Kidney (tissue), 14 donors: ENCODE results near the gene EDNRA. TPM values are rescaled to one million over a fixed set of nuclear protein-coding genes. Genes with fewer than 3 reads are reported as not detected.

Experiments used
- DNase-seq, 5 donors: peaks; one replicate each; pipeline ENCODE4 v3.0.0-alpha.2; 2013 to 2020
- FAIRE-seq: peaks from 2 replicates; lab custom pipeline; 2012; peaks lifted over from hg19 to GRCh38; lab: Jason Lieb, UNC
- H3K27ac ChIP-seq, 2 donors: one replicate each; pipeline ENCODE4 v1.7.0; 2013; ENCODE audit warnings: low read depth in 2 of 2, low read length in 2 of 2, inconsistent platforms in 1 of 2
- H3K27me3 ChIP-seq: one replicate; pipeline ENCODE4 v1.7.1; 2013; ENCODE audit warnings: low read length, inconsistent platforms; ENCODE audit not compliant: control insufficient read depth, insufficient read depth
- H3K36me3 ChIP-seq, 3 donors: one replicate each; pipeline versions ENCODE4 v1.7.0 to v1.7.1; 2013; ENCODE audit warnings: low read length in 3 of 3, control low read depth in 1 of 3, inconsistent platforms in 1 of 3; ENCODE audit not compliant: insufficient read depth in 3 of 3, control insufficient read depth in 2 of 3
- H3K4me1 ChIP-seq, 3 donors: one replicate each; pipeline versions ENCODE4 v1.7.0 to v1.7.1; 2013; ENCODE audit warnings: low read length in 3 of 3, inconsistent platforms in 1 of 3, low read depth in 1 of 3; ENCODE audit not compliant: control insufficient read depth in 2 of 3, insufficient read depth in 2 of 3
- H3K4me3 ChIP-seq, 3 donors: one replicate each; pipeline versions ENCODE4 v1.7.0 to v1.8.1; 2013; ENCODE audit warnings: low read length in 3 of 3, control low read depth in 1 of 3, inconsistent platforms in 1 of 3
- H3K9ac ChIP-seq, 3 donors: one replicate each; pipeline versions ENCODE4 v1.7.0 to v1.7.1; 2013; ENCODE audit warnings: low read length in 3 of 3, control low read depth in 1 of 3, inconsistent platforms in 1 of 3
- H3K9me3 ChIP-seq, 3 donors: one replicate each; pipeline versions ENCODE4 v1.7.0 to v1.7.1; 2013; ENCODE audit warnings: low read length in 3 of 3, control low read depth in 1 of 3, inconsistent platforms in 1 of 3; ENCODE audit not compliant: control insufficient read depth in 2 of 3, insufficient read depth in 1 of 3
- intact Hi-C: fragments of 100-400 bp; cut with DNase I; formaldehyde crosslinking; loops from one replicate; pipeline ENCODE4 v1.11.1; 2022
- polyA plus RNA-seq: library from polyadenylated mRNA; stranded (reverse); fragments of 350-450 nt; fragmentation: Illumina TruSeq; extraction: RNeasy Lipid Tissue Mini Kit (QIAGEN cat#74804); gene quantifications from one replicate; pipeline ENCODE4 v1.2.3, GENCODE V29; 2014; ENCODE audit warnings: low read depth, low replicate concordance; ENCODE audit not compliant: insufficient read depth
- total RNA-seq: library from RNA; stranded (reverse); fragmentation: NEBNext Ultra II Directional; extraction: Animal tissue kit (Norgen Biotek cat#: 25700); gene quantifications from one replicate; pipeline ENCODE4 v1.2.1, GENCODE V29; 2021
- TF ChIP-seq, protein P1 (sequence below): IDR thresholded peaks from 3 replicates; pipeline ENCODE4 v1.5.1; 2012; ENCODE audit warnings: mild to moderate bottlenecking, moderate library complexity, borderline replicate concordance; ENCODE audit not compliant: insufficient read depth; ENCODE audit errors: extremely low read depth
- donor health status: control.
- donor health status: control.
- donor health status: control.
- donor health status: control.
- donor health status: control.
- donor health status: DM: yes; HTN: yes; CAD: no.
- donor health status: Normal renal cell carcinoma (clear cell type).

The EDNRA gene
- total and polyA plus RNA-seq, 2 donors from 2014 or later = 3.2 to 8.1 TPM

DNA sequence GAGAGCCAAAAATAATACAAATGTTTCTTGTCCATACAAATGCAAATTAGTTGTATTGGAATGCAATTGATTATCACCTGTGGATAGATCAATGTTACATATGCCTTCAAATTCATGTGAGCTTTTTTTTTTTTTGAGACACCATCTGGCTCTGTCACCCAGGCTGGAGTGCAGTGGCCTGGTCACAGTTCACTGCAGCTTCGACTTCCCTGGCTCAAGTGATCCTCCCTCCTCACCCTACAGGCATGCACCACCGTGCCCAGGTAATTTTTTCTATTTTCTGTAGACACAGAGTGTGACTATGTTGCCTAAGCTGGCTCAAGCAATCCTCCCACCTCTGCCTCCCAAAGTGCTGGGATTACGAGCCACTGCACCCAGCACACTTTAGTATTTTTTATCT, 97.7 kb downstream of the EDNRA start:
- Histone ChIP-seq H3K36me3 (no peaks in the 10 kb centered on the region), H3K27ac (no peak overlapping the region), H3K27me3 (no peaks in the 10 kb centered on the region), H3K9ac (no peak overlapping the region), H3K4me1 (no peaks in the 10 kb centered on the region), H3K4me3 (no peak overlapping the region), H3K9me3 (no peaks in the 10 kb centered on the region)
- TF ChIP-seq, protein P1, sequence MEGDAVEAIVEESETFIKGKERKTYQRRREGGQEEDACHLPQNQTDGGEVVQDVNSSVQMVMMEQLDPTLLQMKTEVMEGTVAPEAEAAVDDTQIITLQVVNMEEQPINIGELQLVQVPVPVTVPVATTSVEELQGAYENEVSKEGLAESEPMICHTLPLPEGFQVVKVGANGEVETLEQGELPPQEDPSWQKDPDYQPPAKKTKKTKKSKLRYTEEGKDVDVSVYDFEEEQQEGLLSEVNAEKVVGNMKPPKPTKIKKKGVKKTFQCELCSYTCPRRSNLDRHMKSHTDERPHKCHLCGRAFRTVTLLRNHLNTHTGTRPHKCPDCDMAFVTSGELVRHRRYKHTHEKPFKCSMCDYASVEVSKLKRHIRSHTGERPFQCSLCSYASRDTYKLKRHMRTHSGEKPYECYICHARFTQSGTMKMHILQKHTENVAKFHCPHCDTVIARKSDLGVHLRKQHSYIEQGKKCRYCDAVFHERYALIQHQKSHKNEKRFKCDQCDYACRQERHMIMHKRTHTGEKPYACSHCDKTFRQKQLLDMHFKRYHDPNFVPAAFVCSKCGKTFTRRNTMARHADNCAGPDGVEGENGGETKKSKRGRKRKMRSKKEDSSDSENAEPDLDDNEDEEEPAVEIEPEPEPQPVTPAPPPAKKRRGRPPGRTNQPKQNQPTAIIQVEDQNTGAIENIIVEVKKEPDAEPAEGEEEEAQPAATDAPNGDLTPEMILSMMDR = no peak
- intact Hi-C loops = no loop called here
- no peak for DNase-seq
- no peak for FAIRE-seq

DNA sequence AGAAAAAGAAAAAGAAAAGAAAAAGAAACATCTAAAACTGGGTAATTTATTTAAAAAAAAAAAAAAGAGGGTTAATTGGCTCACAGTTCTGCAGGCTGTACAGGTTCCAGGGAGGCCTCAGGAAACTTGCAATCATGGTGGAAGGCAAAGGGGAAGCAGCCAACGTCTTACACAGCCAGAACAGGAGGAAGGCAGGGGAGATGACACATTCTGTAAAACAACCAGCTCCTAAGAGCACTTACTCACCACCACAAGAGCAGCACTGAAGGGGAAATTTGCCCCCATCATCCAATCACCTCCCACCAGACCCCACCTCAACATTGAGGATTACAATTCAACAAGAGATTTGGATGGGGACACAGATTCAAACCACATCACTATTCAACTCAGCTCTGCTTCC, 99.5 kb downstream of the EDNRA start:
- DNase-seq (no peak), FAIRE-seq (no peak)
- TF ChIP-seq, protein P1 = no peak
- Histone ChIP-seq H3K9ac (no peak overlapping the region), H3K36me3 (no peaks in the 10 kb centered on the region), H3K27ac (no peak overlapping the region), H3K4me1 (no peaks in the 10 kb centered on the region), H3K4me3 (no peak overlapping the region), H3K9me3 (no peaks in the 10 kb centered on the region), H3K27me3 (no peaks in the 10 kb centered on the region)
- intact Hi-C loops = loop anchor here (10.0 kb wide), 1 partner anchor 46 kb away; no protein-coding TSS in a partner anchor

DNA sequence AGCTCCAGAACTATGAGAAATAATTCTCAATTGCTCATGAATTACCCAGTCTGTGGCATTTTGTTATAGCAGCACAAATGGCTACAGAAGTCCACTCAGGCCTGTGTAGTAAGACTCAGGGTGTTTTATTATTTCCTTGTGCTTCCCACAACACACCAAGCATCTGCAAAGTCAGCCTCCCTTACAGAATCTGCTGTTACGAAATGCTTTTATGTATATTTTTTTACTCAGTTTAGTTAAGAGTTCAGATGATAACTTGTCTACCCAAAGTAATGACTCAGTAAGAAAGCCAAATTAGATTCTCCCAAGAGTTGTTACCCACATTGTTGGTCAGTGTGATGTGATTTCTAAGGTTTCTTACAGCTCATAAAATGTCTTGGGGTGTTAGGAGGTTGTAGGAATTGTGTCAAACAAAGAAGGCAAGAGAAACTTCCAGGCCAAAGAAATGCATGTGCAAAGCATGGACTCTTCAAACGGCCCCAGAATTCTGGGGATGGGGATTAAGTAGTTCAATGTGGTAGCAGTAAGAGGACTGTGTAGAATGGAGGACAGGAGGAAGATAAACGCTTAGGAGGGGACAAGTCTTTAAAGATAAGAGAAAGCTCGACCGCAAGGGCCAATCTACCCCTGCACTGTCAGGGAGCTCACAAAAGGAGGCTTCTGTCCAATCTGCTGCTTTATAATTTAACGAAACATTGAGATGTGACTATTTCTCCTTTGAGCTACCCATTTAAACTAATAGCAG, 100.9 kb downstream of the EDNRA start:
- TF ChIP-seq, protein P1 = no peak
- Histone ChIP-seq H3K9ac (no peak overlapping the region), H3K4me1 (no peaks in the 10 kb centered on the region), H3K27ac (no peak overlapping the region), H3K4me3 (no peak overlapping the region), H3K9me3 (no peaks in the 10 kb centered on the region), H3K27me3 (no peaks in the 10 kb centered on the region), H3K36me3 (no peaks in the 10 kb centered on the region)
- intact Hi-C loops = loop anchor here (10.0 kb wide), 1 partner anchor 47 kb away; no protein-coding TSS in a partner anchor
- DNase-seq (no peak), FAIRE-seq (no peak)
